ENCODE results near the gene STX4.

STX4 gene

DNA sequence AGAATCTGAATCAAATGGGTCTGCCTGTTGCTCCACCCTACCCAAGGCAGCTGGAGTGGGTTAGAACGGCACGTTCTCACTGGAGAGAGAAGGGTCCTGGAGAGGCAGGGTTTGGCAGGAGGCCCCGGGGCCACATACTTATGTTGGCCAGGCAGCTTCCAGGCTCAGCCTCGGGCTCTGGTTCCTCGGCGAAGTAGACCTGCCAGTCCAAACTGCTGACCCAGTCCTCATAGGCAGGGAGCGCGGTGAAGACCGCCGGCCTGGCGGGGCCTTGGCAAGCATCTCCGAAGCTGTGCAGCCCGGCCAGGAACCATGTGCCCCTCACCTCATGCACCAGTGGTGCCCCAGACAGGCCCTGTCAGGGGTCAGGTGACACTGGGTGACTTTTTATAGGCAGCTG is 50.6 kb downstream of the STX4 start:
- DNase-seq (ENCODE audit: low read depth): no peak

DNA sequence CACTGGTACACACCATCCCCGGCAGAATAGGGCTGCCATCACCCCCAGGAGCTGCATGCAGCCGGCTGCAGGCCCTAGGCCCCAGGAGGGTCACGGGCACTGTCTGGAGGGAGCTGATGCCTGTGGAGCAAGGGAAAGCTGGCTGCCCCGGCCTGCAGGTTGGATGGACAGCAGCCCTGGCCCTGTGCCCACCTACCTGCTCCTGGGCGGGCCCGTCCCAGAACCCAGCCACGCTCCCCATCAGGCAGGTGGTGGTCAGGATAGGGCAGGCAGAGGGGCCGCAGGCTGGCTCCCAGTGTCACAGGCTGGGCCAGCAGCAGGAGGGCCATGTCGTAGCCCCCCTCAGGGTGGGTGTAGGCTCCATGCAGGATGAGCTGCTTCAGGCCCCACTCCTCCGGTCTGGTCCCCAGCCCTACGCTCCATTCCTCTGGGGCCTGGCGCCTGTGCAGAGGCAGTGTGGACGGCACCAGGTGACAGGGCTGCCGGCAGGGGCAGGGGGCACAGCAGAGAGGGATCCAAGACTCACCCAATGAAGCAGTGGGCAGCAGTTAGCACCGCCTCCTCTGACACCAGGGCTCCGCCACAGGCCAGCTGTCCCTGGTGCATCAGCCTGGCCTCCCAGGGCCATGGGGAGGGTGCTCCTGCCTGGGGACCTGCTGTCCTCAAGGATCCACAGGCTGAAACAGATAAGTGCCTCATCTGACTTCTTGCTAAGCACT is 51.4 kb downstream of the STX4 start:
- no peak for DNase-seq (ENCODE audit: low read depth)

DNA sequence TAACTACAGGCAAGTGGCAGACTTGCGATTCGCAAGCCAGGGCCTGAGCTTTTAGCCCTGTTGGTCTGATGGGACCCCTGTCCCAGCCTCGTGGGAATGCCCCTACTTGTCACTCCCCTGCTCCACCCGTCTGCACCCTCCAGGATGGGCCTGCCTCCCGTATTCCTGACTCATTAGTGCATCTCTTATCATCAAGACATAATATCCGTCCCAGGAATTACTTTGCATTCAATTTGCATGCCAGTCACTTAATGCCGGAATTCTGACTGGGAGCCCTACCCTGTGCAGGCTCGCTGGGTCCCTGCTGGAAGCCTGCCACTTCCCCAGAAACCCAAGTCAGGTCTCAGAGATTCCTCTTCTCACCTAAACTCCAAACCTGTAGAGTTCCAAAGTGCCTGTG is 52.1 kb downstream of the STX4 start:
- DNase-seq (ENCODE audit: low read depth): no peak

GRCh38 chr16:31085873-31086628 is 52.7 kb downstream of the STX4 start:
- no peak for DNase-seq (ENCODE audit: low read depth)

GRCh38 chr16:31086629-31086906 is 53.2 kb downstream of the STX4 start:
- DNase-seq (ENCODE audit: low read depth): no peak

DNA sequence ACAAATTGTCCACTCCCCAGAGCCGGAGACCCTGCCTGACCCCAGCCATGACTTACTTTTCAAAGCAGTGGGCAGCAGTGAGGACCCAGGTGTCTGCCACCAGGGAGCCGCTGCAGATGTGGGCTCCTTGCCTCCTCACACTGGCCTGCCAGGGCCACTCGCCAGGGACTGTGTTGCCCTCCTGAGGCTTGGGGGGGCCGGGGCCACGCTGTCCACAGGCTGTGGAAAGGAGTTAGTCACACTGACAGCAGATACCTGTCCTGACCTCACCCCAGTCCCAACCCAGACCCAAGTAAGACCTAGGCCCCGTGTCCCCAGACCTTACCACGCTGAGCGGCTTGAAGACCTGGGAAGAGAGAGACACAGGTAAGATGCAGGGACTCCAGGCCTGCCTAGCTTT is 54.1 kb downstream of the STX4 start:
- DNase-seq (ENCODE audit: low read depth): no peak

DNA sequence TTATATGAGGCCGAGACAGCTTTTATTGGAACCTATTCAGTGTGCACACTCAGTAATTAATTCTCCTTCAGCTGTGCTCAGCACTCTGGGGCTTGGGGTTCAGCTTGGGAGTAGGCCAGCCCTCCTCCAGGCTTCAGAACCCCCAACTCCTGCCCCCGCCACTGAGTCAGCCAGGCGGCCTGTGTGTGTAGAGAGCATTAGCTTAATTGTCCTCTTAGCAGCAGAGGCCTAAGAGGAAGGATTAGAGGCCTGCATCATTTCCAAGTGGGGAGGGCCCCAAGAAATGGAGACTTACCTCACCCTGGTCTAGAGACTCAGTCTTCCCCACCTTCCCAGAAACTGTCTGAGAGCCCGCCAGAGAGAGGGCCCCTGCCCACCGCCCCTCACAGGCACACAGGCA is 54.6 kb downstream of the STX4 start:
- DNase-seq (ENCODE audit: low read depth): no peak

DNA sequence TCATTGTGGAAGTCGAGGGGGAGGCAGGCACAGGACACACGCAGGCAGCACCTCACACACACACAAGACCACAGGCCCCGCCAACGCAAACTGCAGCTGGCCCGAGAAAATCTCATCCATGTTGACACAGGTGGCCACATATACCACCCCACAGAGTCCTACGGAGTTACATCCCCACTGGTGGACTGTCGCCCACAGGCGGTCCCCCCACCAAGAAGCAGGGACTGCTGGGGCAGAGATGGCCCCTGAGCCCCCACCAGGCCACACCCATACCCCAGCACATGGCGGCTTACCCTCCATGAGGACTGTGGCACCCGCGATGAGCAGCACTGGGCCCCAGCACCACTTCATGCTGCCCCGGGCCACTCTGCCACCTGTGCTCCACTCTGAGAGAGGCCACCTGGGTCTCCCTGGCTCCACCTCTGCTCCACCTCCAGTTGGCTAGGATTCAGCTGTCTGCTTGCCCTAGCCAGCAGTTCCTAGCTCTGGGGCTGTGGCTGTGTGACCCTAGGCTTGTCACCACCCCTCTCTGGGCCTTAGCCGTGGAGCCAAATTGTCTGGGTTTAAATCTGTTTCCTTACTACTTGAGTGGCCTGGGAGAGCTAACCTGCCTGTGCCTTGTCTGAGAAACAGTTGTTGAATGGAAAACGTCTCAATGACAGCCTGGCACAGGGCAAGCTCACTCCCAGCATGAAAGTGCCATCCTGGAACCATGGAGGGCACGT is 55.3 kb downstream of the STX4 start, which contains the start of gene PRSS53:
Gene PRSS53, minus strand, starts transcription at position 485 of the 725 bp plus-strand sequence. Its CDS starts 134 bp downstream, at position 351.
- no peak for DNase-seq (ENCODE audit: low read depth)

DNA sequence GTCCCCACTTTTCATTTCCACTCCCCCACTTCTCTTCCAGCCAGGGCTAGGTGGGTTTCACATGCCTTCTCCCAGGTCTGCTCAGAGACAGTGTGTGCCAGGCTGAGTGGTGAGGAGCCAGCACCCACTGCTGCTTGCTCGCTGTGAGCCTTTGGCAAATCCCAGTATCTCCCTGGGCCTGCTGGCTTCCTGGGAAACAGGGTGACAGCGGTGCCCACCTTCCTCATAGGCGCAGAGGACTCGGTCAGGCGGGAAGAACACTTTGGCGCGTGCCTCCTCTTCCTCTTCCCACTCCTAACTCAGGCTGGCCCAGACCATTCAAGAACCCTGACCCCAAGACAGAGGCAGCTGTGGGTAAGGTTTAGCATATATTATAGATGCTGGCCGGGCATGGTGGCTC is 55.8 kb downstream of the STX4 start:
- DNase-seq (ENCODE audit: low read depth): no peak
